Fibroblast of the aortic adventitia (primary cell): ENCODE measurements around the gene KRIT1. TPM values are rescaled to one million over a fixed set of nuclear protein-coding genes. Genes with fewer than 3 reads are reported as not detected.
"Not testable (repeated sequence)": the region's sequence is repeated elsewhere in the genome, so short reads cannot be mapped to it uniquely, and the experiment has no call there.

Source experiments
- DNase-seq: peaks from one replicate; pipeline ENCODE4 v3.0.0-alpha.2; 2010; ENCODE audit warnings: low read depth
- H3K4me3 ChIP-seq: 2 replicates; pipeline ENCODE4 v1.5.1; 2011; ENCODE audit warnings: low read depth, mild to moderate bottlenecking, control low read depth, low read length, moderate library complexity
- total RNA-seq: library from RNA; depleted of rRNA; stranded (reverse); fragments of >200 nt; gene quantifications from 2 replicates; pipeline ENCODE4 v1.2.3, GENCODE V29; 2012; ENCODE audit warnings: low replicate concordance
- TF ChIP-seq, protein P1 (sequence below): IDR thresholded peaks from 2 replicates; pipeline ENCODE4 v1.5.1; 2011; ENCODE audit warnings: mild to moderate bottlenecking, low read length, control low read depth, inconsistent platforms; ENCODE audit not compliant: insufficient read depth

Gene KRIT1
- total RNA-seq, 1 donor, result 53.1 TPM

DNA sequence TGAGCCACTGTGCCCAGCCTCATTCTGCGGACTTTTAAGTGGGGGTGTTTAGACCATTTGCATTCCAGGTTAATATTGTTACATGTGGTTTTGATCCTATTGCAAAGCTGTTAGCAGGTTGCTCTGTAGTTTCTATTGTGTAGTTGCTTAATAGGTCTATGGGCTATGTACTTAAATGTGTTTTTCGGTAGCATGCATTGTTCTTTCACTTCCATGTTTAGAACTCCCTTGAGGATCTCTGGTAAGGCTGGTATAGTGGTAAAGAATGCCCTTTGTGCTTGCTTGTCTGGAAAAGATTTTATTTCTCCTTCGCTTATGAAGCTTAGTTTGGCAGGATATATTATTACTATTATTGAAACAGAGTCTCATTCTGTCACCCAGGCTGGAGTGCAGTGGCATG lies 53.4 kb downstream of the KRIT1 start:
- TF ChIP-seq, protein P1, sequence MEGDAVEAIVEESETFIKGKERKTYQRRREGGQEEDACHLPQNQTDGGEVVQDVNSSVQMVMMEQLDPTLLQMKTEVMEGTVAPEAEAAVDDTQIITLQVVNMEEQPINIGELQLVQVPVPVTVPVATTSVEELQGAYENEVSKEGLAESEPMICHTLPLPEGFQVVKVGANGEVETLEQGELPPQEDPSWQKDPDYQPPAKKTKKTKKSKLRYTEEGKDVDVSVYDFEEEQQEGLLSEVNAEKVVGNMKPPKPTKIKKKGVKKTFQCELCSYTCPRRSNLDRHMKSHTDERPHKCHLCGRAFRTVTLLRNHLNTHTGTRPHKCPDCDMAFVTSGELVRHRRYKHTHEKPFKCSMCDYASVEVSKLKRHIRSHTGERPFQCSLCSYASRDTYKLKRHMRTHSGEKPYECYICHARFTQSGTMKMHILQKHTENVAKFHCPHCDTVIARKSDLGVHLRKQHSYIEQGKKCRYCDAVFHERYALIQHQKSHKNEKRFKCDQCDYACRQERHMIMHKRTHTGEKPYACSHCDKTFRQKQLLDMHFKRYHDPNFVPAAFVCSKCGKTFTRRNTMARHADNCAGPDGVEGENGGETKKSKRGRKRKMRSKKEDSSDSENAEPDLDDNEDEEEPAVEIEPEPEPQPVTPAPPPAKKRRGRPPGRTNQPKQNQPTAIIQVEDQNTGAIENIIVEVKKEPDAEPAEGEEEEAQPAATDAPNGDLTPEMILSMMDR, result no peak
- H3K4me3 ChIP-seq, result no peak overlapping the region
- no peak for DNase-seq

DNA sequence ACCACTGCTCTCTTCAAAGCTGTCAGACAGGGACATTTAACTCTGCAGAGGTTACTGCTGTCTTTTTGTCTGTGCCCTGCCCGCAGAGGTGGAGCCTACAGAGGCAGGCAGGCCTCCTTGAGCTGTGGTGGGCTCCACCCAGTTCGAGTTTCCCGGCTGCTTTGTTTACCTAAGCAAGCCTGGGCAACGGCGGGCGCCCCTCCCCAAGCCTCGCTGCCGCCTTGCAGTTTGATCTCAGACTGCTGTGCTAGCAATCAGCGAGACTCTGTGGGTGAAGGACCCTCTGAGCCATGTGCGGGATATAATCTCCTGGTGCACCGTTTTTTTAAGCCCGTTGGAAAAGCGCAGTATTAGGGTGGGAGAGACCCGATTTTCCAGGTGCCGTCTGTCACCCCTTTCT lies 56.5 kb downstream of the KRIT1 start:
- DNase-seq, H3K4me3 ChIP-seq: not testable (repeated sequence)

DNA sequence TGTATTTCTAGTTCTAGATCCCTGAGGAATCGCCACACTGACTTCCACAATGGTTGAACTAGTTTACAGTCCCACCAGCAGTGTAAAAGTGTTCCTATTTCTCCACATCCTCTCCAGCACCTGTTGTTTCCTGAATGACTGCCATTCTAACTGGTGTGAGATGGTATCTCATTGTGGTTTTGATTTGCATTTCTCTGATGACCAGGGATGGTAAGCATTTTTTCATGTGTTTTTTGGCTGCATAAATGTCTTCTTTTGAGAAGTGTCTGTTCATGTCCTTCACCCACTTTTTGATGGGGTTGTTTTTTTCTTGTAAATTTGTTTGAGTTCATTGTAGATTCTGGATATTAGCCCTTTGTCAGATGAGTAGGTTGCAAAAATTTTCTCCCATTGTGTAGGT lies 61.4 kb downstream of the KRIT1 start:
- not testable (repeated sequence) for H3K4me3 ChIP-seq, DNase-seq

DNA sequence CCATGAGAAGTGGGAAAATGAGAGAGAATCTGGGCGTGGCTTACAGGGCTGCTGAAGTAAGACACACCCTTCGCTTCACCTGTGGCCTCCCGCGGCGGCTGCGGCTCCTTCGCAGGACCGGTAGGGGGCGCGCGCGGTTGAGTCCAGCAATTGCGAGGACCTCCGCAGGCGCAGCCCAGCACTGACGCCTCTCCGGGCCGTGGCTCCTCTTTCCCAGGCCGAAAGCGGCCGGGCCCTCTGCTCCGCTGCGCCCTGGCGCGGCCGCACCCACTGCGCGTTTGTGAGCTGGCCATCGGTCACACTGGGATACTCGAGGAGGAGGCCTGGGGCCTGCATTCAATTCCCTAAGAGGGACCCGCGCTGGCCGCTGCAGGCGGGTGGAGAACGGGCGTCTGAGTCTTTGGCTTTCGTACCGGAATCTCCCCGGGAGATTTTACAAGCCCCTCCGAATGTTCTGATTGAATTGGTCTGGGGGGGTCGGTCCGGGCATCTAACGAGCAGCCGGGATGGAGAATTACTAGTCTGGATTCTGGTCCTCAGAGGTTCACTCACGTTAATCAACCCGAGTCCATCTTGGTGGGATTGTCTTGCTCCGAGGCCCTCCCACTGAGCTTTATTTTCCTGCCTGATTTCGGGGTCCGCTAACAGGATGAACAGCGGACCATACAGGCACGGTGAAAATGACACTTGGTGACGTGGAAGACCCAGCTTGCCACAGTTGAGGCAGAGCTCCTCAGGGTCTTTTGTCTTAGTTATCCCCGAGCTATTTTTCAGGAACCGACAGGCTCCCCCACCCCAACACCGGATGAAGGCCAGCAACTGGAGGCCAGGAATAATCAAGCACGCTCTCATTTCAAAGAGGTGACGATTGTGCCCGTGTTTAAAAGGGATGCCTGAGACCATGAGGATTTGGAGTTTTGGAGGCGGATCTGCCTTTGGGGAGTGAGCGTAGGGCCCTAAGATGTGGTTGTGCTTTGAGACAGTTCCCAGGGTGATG lies 66.5 kb downstream of the KRIT1 start, which contains the start of gene LRRD1:
TSS of gene LRRD1 (minus strand) at position 215 of the 997 bp plus-strand sequence. CDS start 13,940 bp downstream, outside the sequence.
- peak within 1 kb of the TSS; percentile 55 for H3K4me3 ChIP-seq

DNA sequence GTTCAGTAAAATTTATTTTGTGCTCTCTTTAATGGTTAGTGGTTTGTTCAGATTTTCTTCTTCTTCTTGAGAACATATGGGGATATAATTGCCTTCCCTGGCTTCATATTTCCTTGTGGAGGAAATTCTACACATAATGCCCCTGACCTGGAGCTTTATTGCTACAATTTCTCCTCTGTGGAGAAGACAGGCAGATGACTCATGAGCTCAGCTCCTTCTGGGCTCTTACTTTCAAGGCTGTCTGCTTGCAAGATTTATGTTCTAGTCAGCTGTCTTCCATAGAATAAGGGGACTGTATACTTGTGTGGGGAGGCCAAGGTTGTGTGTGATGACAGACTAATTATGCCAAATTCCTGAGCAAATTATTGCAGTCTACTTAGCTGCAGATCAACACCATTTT lies 68.4 kb downstream of the KRIT1 start:
- peak; percentile 12 for DNase-seq
- TF ChIP-seq, protein P1, result no peak

More for the DNA sequence above, 66.5 kb downstream of the KRIT1 start, which contains the start of gene LRRD1:
- TF ChIP-seq, protein P1, result peak; percentile 95
- peak; percentile 79 for DNase-seq

DNA sequence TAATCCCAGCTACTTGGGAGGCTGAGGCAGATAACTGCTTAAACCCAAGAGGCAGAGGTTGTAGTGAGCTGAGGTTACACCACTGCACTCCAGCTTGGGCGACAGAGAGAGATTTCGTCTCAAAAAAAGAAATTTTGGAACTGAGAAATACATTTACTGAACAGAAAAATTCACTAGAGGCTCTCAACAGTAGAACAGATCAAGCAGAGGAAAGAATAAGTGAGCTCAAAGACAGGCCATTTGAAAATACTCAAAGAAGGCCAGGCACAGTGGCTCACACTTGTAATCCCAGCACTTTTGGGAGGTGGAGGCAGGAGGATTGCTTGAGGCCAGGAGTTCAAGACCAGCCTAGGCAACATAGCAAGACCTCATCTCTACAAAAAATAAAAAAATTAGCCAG lies 76.2 kb downstream of the KRIT1 start:
- DNase-seq, H3K4me3 ChIP-seq: not testable (repeated sequence)

More for the DNA sequence above, 68.4 kb downstream of the KRIT1 start:
- H3K4me3 ChIP-seq, result no peak overlapping the region

DNA sequence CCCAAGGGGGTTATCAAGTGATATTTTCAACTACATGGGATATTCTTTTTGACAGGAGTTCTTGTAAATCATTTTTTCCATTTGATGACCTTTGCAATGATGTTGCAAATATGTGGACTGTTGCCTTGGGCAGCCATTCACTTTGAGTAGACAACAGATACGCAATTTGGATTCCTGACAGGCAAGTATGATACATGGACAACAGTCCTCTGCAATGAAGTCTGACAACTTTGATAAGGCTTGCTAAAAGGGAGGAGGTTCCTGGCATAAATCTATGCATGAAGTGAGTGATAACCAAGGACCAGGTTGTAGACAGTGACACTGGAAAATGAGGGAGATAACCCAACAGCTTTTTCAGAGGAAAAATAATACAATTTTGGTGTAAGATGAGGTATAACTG lies 84.4 kb downstream of the KRIT1 start:
- no peak for DNase-seq
- TF ChIP-seq, protein P1, result no peak
- H3K4me3 ChIP-seq, result no peak overlapping the region

DNA sequence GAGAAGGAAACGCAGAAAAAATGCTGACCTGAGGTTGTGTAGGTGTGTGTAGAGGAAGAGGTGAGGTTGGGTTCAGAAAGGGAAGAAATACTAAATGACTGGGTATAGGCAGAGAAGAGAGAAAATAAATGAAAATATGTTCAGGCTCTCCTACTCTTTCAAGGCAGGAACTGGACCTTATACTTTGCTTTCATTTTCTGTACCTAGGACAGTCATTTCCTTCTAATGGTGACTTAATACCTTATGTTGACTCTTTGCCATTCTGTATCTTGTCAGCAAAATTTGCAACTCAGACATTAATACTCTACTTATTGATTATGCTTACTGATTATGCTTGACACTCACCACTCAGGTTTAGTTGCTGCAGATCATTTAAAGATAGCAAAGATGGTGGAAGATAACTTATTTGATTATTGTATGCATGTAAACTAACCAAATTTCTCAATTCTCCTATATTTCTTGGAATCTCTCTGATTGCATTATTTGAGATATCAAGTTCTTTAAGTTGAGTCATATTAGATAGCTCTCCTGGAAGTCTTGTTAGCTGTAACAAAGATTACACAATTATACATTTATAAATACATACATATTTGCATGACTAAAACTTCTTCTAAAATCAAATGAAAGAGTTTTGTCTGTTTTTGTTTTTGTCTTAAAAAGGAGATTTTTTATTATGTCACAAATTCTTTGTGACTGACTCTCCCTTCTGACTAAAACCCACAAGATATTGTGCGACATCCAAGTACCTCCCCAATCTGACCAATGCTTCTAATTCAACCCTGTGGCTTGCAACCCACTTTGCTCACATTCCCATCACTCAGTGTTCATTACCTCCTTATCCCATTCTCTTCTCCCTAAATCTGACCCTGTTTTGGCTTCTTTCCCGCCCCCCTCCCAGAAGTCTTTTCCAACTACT lies 86.8 kb downstream of the KRIT1 start:
- peak; percentile 91 for DNase-seq
- no peak overlapping the region for H3K4me3 ChIP-seq
- TF ChIP-seq, protein P1, result no peak
